Nephron progenitor cell (in vitro differentiated cells): Measurements from ENCODE around the gene SPCS2.
A peak's percentile ranks its signal among the peaks of the same experiment; 100 is the strongest.

Source experiments
- DNase-seq: peaks from one replicate; pipeline ENCODE4 v3.0.0; 2021
- H3K27ac Mint-ChIP-seq: 2 replicates; pipeline ENCODE4 v1.8.0; 2021; ENCODE audit warnings: mild to moderate bottlenecking, moderate library complexity, mixed read lengths
- H3K27me3 Mint-ChIP-seq: 2 replicates; pipeline ENCODE4 v1.8.0; 2021; ENCODE audit warnings: mild to moderate bottlenecking, low read depth, mixed read lengths; ENCODE audit not compliant: poor library complexity
- H3K36me3 Mint-ChIP-seq: 2 replicates; pipeline ENCODE4 v1.8.0; 2021; ENCODE audit warnings: low read depth, mixed read lengths
- H3K4me1 Mint-ChIP-seq: 2 replicates; pipeline ENCODE4 v1.8.0; 2021; ENCODE audit warnings: mixed read lengths
- H3K4me3 Mint-ChIP-seq: 2 replicates; pipeline ENCODE4 v1.8.0; 2021; ENCODE audit warnings: mild to moderate bottlenecking, moderate library complexity, mixed read lengths
- H3K9me3 Mint-ChIP-seq: 2 replicates; pipeline ENCODE4 v1.8.0; 2021; ENCODE audit warnings: mild to moderate bottlenecking, moderate library complexity, mixed read lengths
- CTCF ChIP-seq: fragments of 200-600 bp; sonication (generic); IDR thresholded peaks from 2 replicates; pipeline ENCODE4 v1.5.0; 2021; ENCODE audit warnings: antibody characterized with exemption

Gene SPCS2

GRCh38 chr11:74966651-74967050 lies 17.6 kb downstream of the SPCS2 start:
- DNase-seq, result no peak
- peaks cover 3% of the 10 kb centered on the region for H3K4me1 Mint-ChIP-seq
- no peaks in the 10 kb centered on the region for H3K9me3 Mint-ChIP-seq
- no peak for TF ChIP-seq CTCF
- H3K27ac Mint-ChIP-seq, result no peak overlapping the region
- H3K27me3 Mint-ChIP-seq, result no peaks in the 10 kb centered on the region
- no peak overlapping the region for H3K4me3 Mint-ChIP-seq
- peaks cover 29% of the 10 kb centered on the region for H3K36me3 Mint-ChIP-seq

- no peak for DNase-seq
- no peak overlapping the region for H3K4me3 Mint-ChIP-seq
- H3K27ac Mint-ChIP-seq, result no peak overlapping the region
- TF ChIP-seq CTCF, result no peak
- H3K9me3 Mint-ChIP-seq, result no peaks in the 10 kb centered on the region
- H3K27me3 Mint-ChIP-seq, result peaks cover 2% of the 10 kb centered on the region
- H3K36me3 Mint-ChIP-seq, result peaks cover 56% of the 10 kb centered on the region
- no peaks in the 10 kb centered on the region for H3K4me1 Mint-ChIP-seq
These were observed 21.9 kb downstream of the SPCS2 start for GRCh38 chr11:74970852-74971395.

- Mint-ChIP-seq H3K36me3 (peaks cover 56% of the 10 kb centered on the region), H3K9me3 (no peaks in the 10 kb centered on the region), H3K4me1 (no peaks in the 10 kb centered on the region), H3K27me3 (peaks cover 2% of the 10 kb centered on the region), H3K4me3 (no peak overlapping the region), H3K27ac (peak overlapping the region; percentile 26)
- no peak for DNase-seq
- TF ChIP-seq CTCF, result no peak
These were observed 22.4 kb downstream of the SPCS2 start for GRCh38 chr11:74971424-74971823.

GRCh38 chr11:74978041-74978440 lies 29.0 kb downstream of the SPCS2 start:
- Mint-ChIP-seq H3K27ac (no peak overlapping the region), H3K9me3 (no peaks in the 10 kb centered on the region), H3K36me3 (peaks cover 55% of the 10 kb centered on the region), H3K27me3 (peaks cover 2% of the 10 kb centered on the region), H3K4me1 (no peaks in the 10 kb centered on the region), H3K4me3 (no peak overlapping the region)
- DNase-seq, result no peak
- no peak for TF ChIP-seq CTCF

- Mint-ChIP-seq H3K9me3 (no peaks in the 10 kb centered on the region), H3K27ac (no peak overlapping the region), H3K27me3 (no peaks in the 10 kb centered on the region), H3K4me1 (no peaks in the 10 kb centered on the region), H3K36me3 (peaks cover 34% of the 10 kb centered on the region), H3K4me3 (no peak overlapping the region)
- no peak for TF ChIP-seq CTCF
- no peak for DNase-seq
These were observed 31.6 kb downstream of the SPCS2 start for GRCh38 chr11:74980634-74981033.

- peaks cover 34% of the 10 kb centered on the region for H3K36me3 Mint-ChIP-seq
- H3K4me1 Mint-ChIP-seq, result no peaks in the 10 kb centered on the region
- no peak for DNase-seq
- no peak for TF ChIP-seq CTCF
- no peak overlapping the region for H3K4me3 Mint-ChIP-seq
- H3K27ac Mint-ChIP-seq, result peak overlapping the region; percentile 70
- H3K27me3 Mint-ChIP-seq, result no peaks in the 10 kb centered on the region
- H3K9me3 Mint-ChIP-seq, result no peaks in the 10 kb centered on the region
These were observed 32.8 kb downstream of the SPCS2 start for GRCh38 chr11:74981888-74982287.
